Gastrocnemius medialis (tissue), 4 donors: ENCODE results near the gene PPP3CA. TPM values are rescaled to one million over a fixed set of nuclear protein-coding genes. Genes with fewer than 3 reads are reported as not detected.

Experiments used
- ATAC-seq, 2 donors: fragments of 150-250 bp; one replicate each; pipeline ENCODE4 v1.9.1; 2016
- DNase-seq, 2 donors: peaks; one replicate each; pipeline ENCODE4 v3.0.0-alpha.2; 2019
- H3K27ac ChIP-seq, 4 donors: fragments of 200-600 bp; sonication (generic); 1 replicate in 1 of 4; 2 replicates in 3 of 4; pipeline ENCODE4 v1.5.1; 2016 to 2018; ENCODE audit warnings: mild to moderate bottlenecking in 2 of 4, moderate library complexity in 1 of 4
- H3K27me3 ChIP-seq, 3 donors: fragments of 200-600 bp; sonication (generic) in 2 of 3; 1 replicate in 1 of 3; 2 replicates in 2 of 3; pipeline versions ENCODE4 v1.5.1 to v1.6.0; 2016 to 2019; ENCODE audit warnings: mild to moderate bottlenecking in 1 of 3, moderate library complexity in 1 of 3
- H3K36me3 ChIP-seq, 2 donors: fragments of 200-600 bp; sonication (generic) in 1 of 2; one replicate each; pipeline ENCODE4 v1.5.1; 2017 to 2018
- H3K4me1 ChIP-seq, 2 donors: fragments of 200-600 bp; sonication (generic) in 1 of 2; one replicate each; pipeline ENCODE4 v1.5.1; 2016 to 2017; ENCODE audit warnings: mild to moderate bottlenecking in 2 of 2
- H3K4me3 ChIP-seq, 4 donors: fragments of 200-600 bp; sonication (generic) in 3 of 4; 1 replicate in 1 of 4; 2 replicates in 3 of 4; pipeline ENCODE4 v1.5.1; 2016 to 2019; ENCODE audit warnings: mild to moderate bottlenecking in 2 of 4
- H3K9me3 ChIP-seq, 3 donors: fragments of 200-600 bp; sonication (generic) in 2 of 3; 1 replicate in 1 of 3; 2 replicates in 2 of 3; pipeline ENCODE4 v1.5.1; 2016 to 2019
- CTCF ChIP-seq, 5 experiments: fragments of 450-650 bp in 3 of 5; fragments of 200-600 bp in 2 of 5; sonication (generic) in 2 of 5; IDR thresholded peaks in 4 of 5; conservative IDR thresholded peaks in 1 of 5; 1 replicate in 4 of 5; 2 replicates in 1 of 5; pipeline ENCODE4 v1.5.1; 2016 to 2019; ENCODE audit warnings: antibody characterized with exemption in 5 of 5, mild to moderate bottlenecking in 3 of 5, moderate library complexity in 3 of 5
- POLR2A ChIP-seq, 2 donors: fragments of 450-650 bp; IDR thresholded peaks; one replicate each; pipeline ENCODE4 v1.6.1; 2017; ENCODE audit warnings: antibody characterized with exemption in 2 of 2, mild to moderate bottlenecking in 2 of 2, moderate library complexity in 2 of 2
- in situ Hi-C, 4 donors: fragments of 200-750 bp; cut with MboI; loops; one replicate each; pipeline versions ENCODE4 v1.15.0 to v1.8.0; 2017; ENCODE audit warnings: low sequenced_read_pairs in 4 of 4
- intact Hi-C: fragments of 100-400 bp; cut with DNase I; formaldehyde crosslinking; loops from one replicate; pipeline ENCODE4 v1.15.1; 2023; ENCODE audit warnings: low total_unique reads
- total RNA-seq, 4 donors: library from RNA; depleted of rRNA; stranded (reverse); fragments of >200 nt; gene quantifications; one replicate each; pipeline versions ENCODE4 v1.1.0 to v1.2.3, GENCODE V29; 2016

PPP3CA gene
- total RNA-seq, 4 donors from 2014 or later, result 25.1 to 30.3 (median 26.7) TPM

- H3K27me3 ChIP-seq, result no peaks in the 10 kb centered on the region
- peaks cover 49% of the 10 kb centered on the region in 2 donors for H3K4me1 ChIP-seq
- no peak for TF ChIP-seq CTCF (IDR thresholded peaks at IDR 0.05 in 4 of 5, conservative IDR thresholded peaks at IDR 0.05 in 1 of 5)
- TF ChIP-seq POLR2A (IDR thresholded peaks at IDR 0.05), result no peak
- H3K36me3 ChIP-seq, result no peaks in the 10 kb centered on the region
- H3K9me3 ChIP-seq, result no peaks in the 10 kb centered on the region
- H3K27ac ChIP-seq, result peak overlapping the region in 2 of 4 donors; percentile 53 to 63
- ATAC-seq (no peak), DNase-seq (no peak)
- intact Hi-C loops (no loop called here), in situ Hi-C loops (loop anchor here in 1 of 4 donors (25.0 kb wide), 2 partner anchors 138 to 787 kb away; partner anchors contain the start of gene PPP3CA)
- no peak overlapping the region for H3K4me3 ChIP-seq
Observed at GRCh38 chr4:101198682-101199339, 148.5 kb downstream of the PPP3CA start.

GRCh38 chr4:101197350-101197749, 150.0 kb downstream of the PPP3CA start:
- no peak for TF ChIP-seq CTCF (IDR thresholded peaks at IDR 0.05 in 4 of 5, conservative IDR thresholded peaks at IDR 0.05 in 1 of 5)
- no peak for TF ChIP-seq POLR2A (IDR thresholded peaks at IDR 0.05)
- Histone ChIP-seq H3K4me1 (peaks cover 50 to 55% of the 10 kb centered on the region in 2 donors), H3K27ac (no peak overlapping the region), H3K36me3 (no peaks in the 10 kb centered on the region), H3K4me3 (no peak overlapping the region), H3K9me3 (no peaks in the 10 kb centered on the region), H3K27me3 (no peaks in the 10 kb centered on the region)
- no peak for ATAC-seq
- no peak for DNase-seq
- intact Hi-C loops (no loop called here), in situ Hi-C loops (loop anchor here in 1 of 4 donors (25.0 kb wide), 2 partner anchors 140 to 785 kb away; partner anchors contain the start of gene PPP3CA)

GRCh38 chr4:101192244-101192643, 155.1 kb downstream of the PPP3CA start:
- Histone ChIP-seq H3K4me3 (no peak overlapping the region), H3K9me3 (no peaks in the 10 kb centered on the region), H3K27ac (peak overlapping the region; percentile 65 to 78 (median 70)), H3K4me1 (peaks cover 52 to 53% of the 10 kb centered on the region in 2 donors), H3K36me3 (no peaks in the 10 kb centered on the region), H3K27me3 (no peaks in the 10 kb centered on the region)
- in situ Hi-C loops, result loop anchor here in 1 of 4 donors (25.0 kb wide), 2 partner anchors 145 to 780 kb away; partner anchors contain the start of gene PPP3CA
- intact Hi-C loops, result loop anchor here (5.0 kb wide), 1 partner anchor 155 kb away; the partner anchor contains the start of gene PPP3CA
- ATAC-seq, result no peak
- DNase-seq, result no peak
- no peak for TF ChIP-seq POLR2A (IDR thresholded peaks at IDR 0.05)
- TF ChIP-seq CTCF (IDR thresholded peaks at IDR 0.05 in 4 of 5, conservative IDR thresholded peaks at IDR 0.05 in 1 of 5), result no peak

- Histone ChIP-seq H3K27ac (peak overlapping the region; percentile 65 to 78 (median 70)), H3K27me3 (no peaks in the 10 kb centered on the region), H3K9me3 (no peaks in the 10 kb centered on the region), H3K36me3 (no peaks in the 10 kb centered on the region), H3K4me3 (no peak overlapping the region), H3K4me1 (peaks cover 53 to 55% of the 10 kb centered on the region in 2 donors)
- no peak for TF ChIP-seq CTCF (IDR thresholded peaks at IDR 0.05 in 4 of 5, conservative IDR thresholded peaks at IDR 0.05 in 1 of 5)
- no peak for TF ChIP-seq POLR2A (IDR thresholded peaks at IDR 0.05)
- intact Hi-C loops, result loop anchor here (5.0 kb wide), 1 partner anchor 156 kb away; the partner anchor contains the start of gene PPP3CA
- in situ Hi-C loops, result loop anchor here in 1 of 4 donors (25.0 kb wide), 2 partner anchors 146 to 779 kb away; partner anchors contain the start of gene PPP3CA
- peak; percentile 97 to 99 for ATAC-seq
- peak; percentile 60 to 83 for DNase-seq
Observed at GRCh38 chr4:101191302-101192098, 155.8 kb downstream of the PPP3CA start.
